Mesenchymal stem cell (in vitro differentiated cells and primary cell): Measurements from ENCODE around the gene GALNT1.

ENCODE experiments used
- DNase-seq: peaks from one replicate; pipeline ENCODE4 v3.0.0-alpha.2; 2013
- H2AFZ ChIP-seq: one replicate; pipeline ENCODE4 v1.6.1; 2013; ENCODE audit warnings: low read depth, mild to moderate bottlenecking, control low read depth, inconsistent platforms, low read length, moderate library complexity
- H2AK5ac ChIP-seq: 2 replicates; pipeline ENCODE4 v1.6.1; 2013; ENCODE audit warnings: low read length, moderate library complexity, mild to moderate bottlenecking, inconsistent platforms; ENCODE audit not compliant: severe bottlenecking
- H2BK120ac ChIP-seq: one replicate; pipeline ENCODE4 v1.6.1; 2013; ENCODE audit warnings: low read depth, mild to moderate bottlenecking, inconsistent platforms, low read length, moderate library complexity
- H2BK12ac ChIP-seq, 2 experiments: one replicate each; pipeline ENCODE4 v1.6.1; 2013; ENCODE audit warnings: inconsistent platforms in 2 of 2, low read length in 2 of 2, mild to moderate bottlenecking in 2 of 2, moderate library complexity in 2 of 2, control low read depth in 1 of 2
- H2BK15ac ChIP-seq: one replicate; pipeline ENCODE4 v1.6.1; 2013; ENCODE audit warnings: mild to moderate bottlenecking, low read depth, inconsistent platforms; ENCODE audit not compliant: poor library complexity, severe bottlenecking
- H2BK5ac ChIP-seq: 2 replicates; pipeline ENCODE4 v1.6.1; 2013; ENCODE audit warnings: low read depth, mild to moderate bottlenecking, low read length, control low read depth, inconsistent platforms; ENCODE audit not compliant: poor library complexity, severe bottlenecking
- H3K14ac ChIP-seq, 2 experiments: one replicate each; pipeline ENCODE4 v1.6.1; 2013; ENCODE audit warnings: inconsistent platforms in 2 of 2, low read length in 2 of 2, control low read depth in 1 of 2, mild to moderate bottlenecking in 1 of 2, moderate library complexity in 1 of 2
- H3K18ac ChIP-seq, 2 experiments: one replicate each; pipeline ENCODE4 v1.6.1; 2013; ENCODE audit warnings: inconsistent platforms in 2 of 2, low read length in 2 of 2, control low read depth in 1 of 2, low read depth in 1 of 2, mild to moderate bottlenecking in 1 of 2
- H3K23ac ChIP-seq, 2 experiments: one replicate each; pipeline ENCODE4 v1.6.1; 2013; ENCODE audit warnings: inconsistent platforms in 2 of 2, low read length in 2 of 2, mild to moderate bottlenecking in 2 of 2, moderate library complexity in 2 of 2, control low read depth in 1 of 2
- H3K27ac ChIP-seq: 2 replicates; pipeline ENCODE4 v1.5.1; 2013; ENCODE audit warnings: mild to moderate bottlenecking, moderate library complexity, low read length, control low read depth, inconsistent platforms; ENCODE audit not compliant: poor library complexity, severe bottlenecking
- H3K27me3 ChIP-seq, 2 experiments: 2 replicates each; pipeline versions ENCODE4 v1.6.1 to v1.7.0; 2013; ENCODE audit warnings: low read length in 2 of 2, mild to moderate bottlenecking in 2 of 2, moderate library complexity in 2 of 2, control low read depth in 1 of 2, inconsistent platforms in 1 of 2; ENCODE audit not compliant: control insufficient read depth in 1 of 2, insufficient read depth in 1 of 2
- H3K36me3 ChIP-seq, 2 experiments: 2 replicates each; pipeline versions ENCODE4 v1.6.1 to v1.7.0; 2013; ENCODE audit warnings: low read length in 2 of 2, control low read depth in 1 of 2, inconsistent platforms in 1 of 2, low read depth in 1 of 2, mild to moderate bottlenecking in 1 of 2; ENCODE audit not compliant: insufficient read depth in 2 of 2, control insufficient read depth in 1 of 2
- H3K4ac ChIP-seq, 2 experiments: one replicate each; pipeline ENCODE4 v1.6.1; 2013; ENCODE audit warnings: inconsistent platforms in 2 of 2, low read length in 2 of 2, mild to moderate bottlenecking in 2 of 2, moderate library complexity in 2 of 2, control low read depth in 1 of 2, low read depth in 1 of 2
- H3K4me1 ChIP-seq: 2 replicates; pipeline ENCODE4 v1.6.1; 2013; ENCODE audit warnings: low read depth, low read length, control low read depth; ENCODE audit not compliant: control insufficient read depth, insufficient read depth
- H3K4me2 ChIP-seq: 2 replicates; pipeline ENCODE4 v1.6.1; 2013; ENCODE audit warnings: low read length, mild to moderate bottlenecking, inconsistent platforms; ENCODE audit not compliant: poor library complexity, severe bottlenecking
- H3K4me3 ChIP-seq, 2 experiments: 2 replicates each; pipeline versions ENCODE4 v1.5.1 to v1.7.0; 2013; ENCODE audit warnings: low read length in 2 of 2, mild to moderate bottlenecking in 2 of 2, control low read depth in 1 of 2, low read depth in 1 of 2; ENCODE audit not compliant: insufficient read depth in 1 of 2
- H3K79me1 ChIP-seq: replicated peaks from 2 replicates; pipeline ENCODE4 v1.6.1; 2013; ENCODE audit warnings: mild to moderate bottlenecking, control low read depth, low read length, inconsistent platforms; ENCODE audit not compliant: poor library complexity, severe bottlenecking
- H3K9ac ChIP-seq: 2 replicates; pipeline ENCODE4 v1.7.0; 2013; ENCODE audit warnings: mild to moderate bottlenecking, low read length, moderate library complexity
- H3K9me3 ChIP-seq: 2 replicates; pipeline ENCODE4 v1.7.0; 2013; ENCODE audit warnings: mild to moderate bottlenecking, low read length; ENCODE audit not compliant: control insufficient read depth
- H4K8ac ChIP-seq: one replicate; pipeline ENCODE4 v1.6.1; 2013; ENCODE audit warnings: inconsistent platforms, mild to moderate bottlenecking, low read length, moderate library complexity
- H4K91ac ChIP-seq: one replicate; pipeline ENCODE4 v1.6.1; 2013; ENCODE audit warnings: mild to moderate bottlenecking, low read length, inconsistent platforms
- WGBS: methylation state at CpG from one replicate; pipeline ENCODE4 v1.1.7; 2013; ENCODE audit warnings: mixed read lengths; 5-methylcytosine and 5-hydroxymethylcytosine counted together

Gene GALNT1

GRCh38 chr18:35671966-35672603 lies 90.5 kb downstream of the GALNT1 start:
- Histone ChIP-seq H2BK5ac (no peak overlapping the region), H3K14ac (peak overlapping the region in 1 of 2 experiments; percentile 36), H3K4me2 (no peak overlapping the region), H2BK12ac (no peak overlapping the region), H2BK15ac (no peak overlapping the region), H3K4ac (no peak overlapping the region), H4K91ac (no peak overlapping the region), H3K27ac (no peak overlapping the region), H3K9me3 (peaks cover 4% of the 10 kb centered on the region), H4K8ac (no peak overlapping the region), H3K36me3 (peaks cover 10 to 12% of the 10 kb centered on the region in 2 experiments), H3K79me1 (peaks cover 15% of the 10 kb centered on the region), H3K4me1 (peaks cover 1% of the 10 kb centered on the region), H2BK120ac (no peak overlapping the region), H3K27me3 (no peaks in the 10 kb centered on the region), H2AFZ (no peak overlapping the region), H3K23ac (no peak overlapping the region), H3K9ac (no peak overlapping the region), H2AK5ac (no peak overlapping the region), H3K18ac (no peak overlapping the region), H3K4me3 (no peak overlapping the region)
- DNase-seq, result no peak
- 90% methylated on average over 1 of the region's 1 CpG for WGBS

DNA sequence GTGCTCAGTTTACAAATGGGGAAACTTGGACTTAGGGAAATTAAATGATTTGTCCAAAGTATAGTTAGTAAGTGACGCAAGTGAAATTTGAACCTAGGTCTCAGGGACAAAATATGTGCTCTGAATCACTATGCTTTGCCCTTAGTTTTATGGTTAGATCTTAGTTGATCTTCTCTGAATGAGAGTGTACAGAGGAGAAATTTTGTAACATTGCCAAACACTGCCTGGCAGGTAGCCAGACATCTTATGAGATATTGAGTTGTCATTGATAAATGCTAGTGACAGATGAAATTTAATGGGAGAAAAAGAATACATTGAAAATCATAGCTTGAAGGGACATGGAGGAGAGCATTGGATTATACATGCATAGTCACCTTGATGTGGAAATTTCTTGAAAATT lies 91.4 kb downstream of the GALNT1 start:
- Histone ChIP-seq H2AFZ (no peak overlapping the region), H3K36me3 (peaks cover 5 to 12% of the 10 kb centered on the region in 2 experiments), H3K9me3 (no peaks in the 10 kb centered on the region), H3K27me3 (no peaks in the 10 kb centered on the region), H3K79me1 (peaks cover 15% of the 10 kb centered on the region), H4K8ac (no peak overlapping the region), H3K18ac (no peak overlapping the region), H3K4me1 (peaks cover 1% of the 10 kb centered on the region), H3K4ac (no peak overlapping the region), H4K91ac (no peak overlapping the region), H3K23ac (no peak overlapping the region), H2BK5ac (no peak overlapping the region), H2BK15ac (no peak overlapping the region), H3K9ac (no peak overlapping the region), H3K27ac (no peak overlapping the region), H2BK120ac (no peak overlapping the region), H3K4me2 (no peak overlapping the region), H3K4me3 (no peak overlapping the region), H3K14ac (no peak overlapping the region), H2BK12ac (no peak overlapping the region), H2AK5ac (no peak overlapping the region)
- no peak for DNase-seq
- 98% methylated on average over 1 of the region's 1 CpG for WGBS

DNA sequence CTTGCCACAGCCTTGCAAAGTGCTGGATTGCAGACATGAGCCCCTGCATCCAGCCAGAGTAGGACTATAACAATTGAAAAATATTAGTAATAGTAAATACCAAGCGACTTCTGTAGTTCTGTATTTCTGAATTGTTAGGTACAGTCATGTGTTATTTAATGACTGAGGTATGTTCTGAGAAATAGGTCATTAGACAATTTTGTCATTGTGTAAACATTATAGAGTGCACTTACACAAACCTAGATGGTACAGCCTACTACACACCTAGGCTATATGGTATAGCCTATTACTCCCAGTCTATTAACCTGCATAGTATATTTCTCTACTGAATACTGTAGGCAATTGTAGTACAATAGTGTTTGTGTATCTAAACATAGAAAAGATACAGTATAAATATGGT lies 92.1 kb downstream of the GALNT1 start:
- WGBS, result no CpG with 5 or more reads among the region's 1 CpG
- Histone ChIP-seq H3K79me1 (peaks cover 15% of the 10 kb centered on the region), H4K91ac (no peak overlapping the region), H2AFZ (no peak overlapping the region), H3K9ac (no peak overlapping the region), H2BK5ac (no peak overlapping the region), H3K4ac (no peak overlapping the region), H4K8ac (no peak overlapping the region), H3K23ac (no peak overlapping the region), H3K36me3 (peaks cover 12% of the 10 kb centered on the region in 2 experiments), H2AK5ac (no peak overlapping the region), H3K27ac (no peak overlapping the region), H3K4me3 (no peak overlapping the region), H2BK12ac (no peak overlapping the region), H3K9me3 (no peaks in the 10 kb centered on the region), H3K27me3 (no peaks in the 10 kb centered on the region), H2BK120ac (no peak overlapping the region), H3K4me2 (no peak overlapping the region), H3K4me1 (peaks cover 1% of the 10 kb centered on the region), H2BK15ac (no peak overlapping the region), H3K18ac (no peak overlapping the region), H3K14ac (no peak overlapping the region)
- no peak for DNase-seq

- H3K36me3 ChIP-seq, result peaks cover 0 to 32% of the 10 kb centered on the region in 2 experiments
- H3K27me3 ChIP-seq, result no peaks in the 10 kb centered on the region
- H3K14ac ChIP-seq, result no peak overlapping the region
- no peak overlapping the region for H2AFZ ChIP-seq
- no peak overlapping the region for H3K27ac ChIP-seq
- peak; percentile 24 for DNase-seq
- no peak overlapping the region for H4K91ac ChIP-seq
- no peak overlapping the region for H3K18ac ChIP-seq
- no peak overlapping the region for H3K4ac ChIP-seq
- no peak overlapping the region for H2BK12ac ChIP-seq
- no peak overlapping the region for H4K8ac ChIP-seq
- H3K23ac ChIP-seq, result no peak overlapping the region
- no peaks in the 10 kb centered on the region for H3K9me3 ChIP-seq
- H3K79me1 ChIP-seq, result peaks cover 8% of the 10 kb centered on the region
- H2BK5ac ChIP-seq, result no peak overlapping the region
- no peak overlapping the region for H3K4me3 ChIP-seq
- no peaks in the 10 kb centered on the region for H3K4me1 ChIP-seq
- H2BK15ac ChIP-seq, result no peak overlapping the region
- no peak overlapping the region for H2AK5ac ChIP-seq
- no peak overlapping the region for H2BK120ac ChIP-seq
- no peak overlapping the region for H3K4me2 ChIP-seq
- H3K9ac ChIP-seq, result no peak overlapping the region
Measured at GRCh38 chr18:35680139-35680551, 98.6 kb downstream of the GALNT1 start.
